HEK293 (cell line): ENCODE data around the gene ARHGEF40.
A peak's percentile ranks its signal among the peaks of the same experiment; 100 is the strongest.

Experiments
- MYNN ChIP-seq: fragments of 450-650 bp; formaldehyde crosslinking; IDR thresholded peaks from 2 replicates; pipeline ENCODE4 v1.5.1; 2016; ENCODE audit warnings: missing biosample characterization, missing genetic modification characterization, borderline replicate concordance
- OVOL3 ChIP-seq: fragments of 450-650 bp; formaldehyde crosslinking; IDR thresholded peaks from 2 replicates; pipeline ENCODE4 v1.5.1; 2016; ENCODE audit warnings: missing biosample characterization, missing genetic modification characterization
- PRDM1 ChIP-seq: fragments of 450-650 bp; formaldehyde crosslinking; IDR thresholded peaks from 2 replicates; pipeline ENCODE4; 2016; ENCODE audit warnings: missing biosample characterization, missing genetic modification characterization
- RBAK ChIP-seq: fragments of 450-650 bp; formaldehyde crosslinking; IDR thresholded peaks from 2 replicates; pipeline ENCODE4 v1.5.1; 2016; ENCODE audit warnings: missing biosample characterization, missing genetic modification characterization
- ZBTB20 ChIP-seq: fragments of 450-650 bp; formaldehyde crosslinking; IDR thresholded peaks from 2 replicates; pipeline ENCODE4 v1.5.1; 2016; ENCODE audit warnings: missing biosample characterization, missing genetic modification characterization
- ZBTB7A ChIP-seq: fragments of 450-650 bp; formaldehyde crosslinking; IDR thresholded peaks from 2 replicates; pipeline ENCODE4 v1.5.1; 2016; ENCODE audit warnings: low read depth, missing biosample characterization, missing genetic modification characterization
- ZNF132 ChIP-seq: fragments of 450-650 bp; formaldehyde crosslinking; IDR thresholded peaks from 2 replicates; pipeline ENCODE4 v1.5.1; 2017; ENCODE audit warnings: missing biosample characterization, missing genetic modification characterization, borderline replicate concordance
- ZNF214 ChIP-seq: fragments of 450-650 bp; formaldehyde crosslinking; IDR thresholded peaks from 2 replicates; pipeline ENCODE4 v1.5.1; 2017; ENCODE audit warnings: missing biosample characterization, mild to moderate bottlenecking, missing genetic modification characterization, borderline replicate concordance
- ZNF366 ChIP-seq: fragments of 450-650 bp; formaldehyde crosslinking; conservative IDR thresholded peaks from 2 replicates; pipeline ENCODE4 v1.5.1; 2016; ENCODE audit warnings: missing biosample characterization, missing genetic modification characterization
- ZNF404 ChIP-seq: fragments of 450-650 bp; formaldehyde crosslinking; IDR thresholded peaks from 2 replicates; pipeline ENCODE4 v1.5.1; 2017; ENCODE audit warnings: missing biosample characterization, missing genetic modification characterization
- ZNF473 ChIP-seq: fragments of 450-650 bp; formaldehyde crosslinking; IDR thresholded peaks from 2 replicates; pipeline ENCODE4 v1.5.1; 2017; ENCODE audit warnings: missing biosample characterization, missing genetic modification characterization
- ZNF521 ChIP-seq: fragments of 450-650 bp; formaldehyde crosslinking; IDR thresholded peaks from 2 replicates; pipeline ENCODE4 v1.5.1; 2017; ENCODE audit warnings: missing biosample characterization, mild to moderate bottlenecking, missing genetic modification characterization
- ZNF555 ChIP-seq: fragments of 450-650 bp; formaldehyde crosslinking; conservative IDR thresholded peaks from 2 replicates; pipeline ENCODE4 v1.5.1; 2017; ENCODE audit warnings: missing biosample characterization, mild to moderate bottlenecking, missing genetic modification characterization, inconsistent platforms
- ZNF624 ChIP-seq: fragments of 450-650 bp; formaldehyde crosslinking; IDR thresholded peaks from 2 replicates; pipeline ENCODE4 v1.5.1; 2017; ENCODE audit warnings: missing biosample characterization, missing genetic modification characterization
- ZNF626 ChIP-seq: fragments of 450-650 bp; sonication (Bioruptor Pico); formaldehyde crosslinking; IDR thresholded peaks from 2 replicates; pipeline ENCODE4 v1.5.1; 2018; ENCODE audit warnings: missing biosample characterization, missing genetic modification characterization, inconsistent platforms
- ZNF660 ChIP-seq: fragments of 450-650 bp; IDR thresholded peaks from 2 replicates; pipeline ENCODE4 v1.5.1; 2018; ENCODE audit warnings: missing biosample characterization, mild to moderate bottlenecking, missing genetic modification characterization
- ZNF670 ChIP-seq: fragments of 450-650 bp; formaldehyde crosslinking; IDR thresholded peaks from 2 replicates; pipeline ENCODE4 v1.5.1; 2016; ENCODE audit warnings: missing biosample characterization, missing genetic modification characterization, low read depth
- ZNF701 ChIP-seq: fragments of 450-650 bp; formaldehyde crosslinking; IDR thresholded peaks from 2 replicates; pipeline ENCODE4 v1.5.1; 2016; ENCODE audit warnings: missing biosample characterization, missing genetic modification characterization
- ZNF768 ChIP-seq: fragments of 450-650 bp; formaldehyde crosslinking; IDR thresholded peaks from 2 replicates; pipeline ENCODE4 v1.5.1; 2018; ENCODE audit warnings: missing biosample characterization, mild to moderate bottlenecking, missing genetic modification characterization
- ZSCAN30 ChIP-seq: fragments of 450-650 bp; IDR thresholded peaks from 2 replicates; pipeline ENCODE4 v1.5.1; 2018; ENCODE audit warnings: missing biosample characterization, mild to moderate bottlenecking, missing genetic modification characterization, moderate library complexity
- TF ChIP-seq, protein P1 (sequence below): fragments of 450-650 bp; IDR thresholded peaks from 2 replicates; pipeline ENCODE4 v1.5.1; 2018; ENCODE audit warnings: missing biosample characterization, missing genetic modification characterization
- TF ChIP-seq, protein P2 (sequence below): fragments of 450-650 bp; formaldehyde crosslinking; IDR thresholded peaks from 2 replicates; pipeline ENCODE4 v1.5.1; 2016; ENCODE audit warnings: missing biosample characterization, missing genetic modification characterization
- TF ChIP-seq, protein P3 (sequence below): fragments of 450-650 bp; formaldehyde crosslinking; IDR thresholded peaks from 2 replicates; pipeline ENCODE4 v1.5.1; 2016; ENCODE audit warnings: missing biosample characterization, missing genetic modification characterization
- TF ChIP-seq, protein P4 (sequence below): fragments of 450-650 bp; formaldehyde crosslinking; IDR thresholded peaks from 2 replicates; pipeline ENCODE4 v1.5.1; 2017; ENCODE audit warnings: missing biosample characterization, missing genetic modification characterization
- TF ChIP-seq, protein P5 (sequence below): fragments of 450-650 bp; formaldehyde crosslinking; optimal IDR thresholded peaks from 2 replicates; pipeline ENCODE3; 2016; ENCODE audit warnings: missing biosample characterization, mild to moderate bottlenecking, missing genetic modification characterization
- TF ChIP-seq, protein P6 (sequence below): fragments of 450-650 bp; formaldehyde crosslinking; IDR thresholded peaks from 2 replicates; pipeline ENCODE4 v1.5.1; 2016; ENCODE audit warnings: missing biosample characterization, missing genetic modification characterization

Gene ARHGEF40

DNA sequence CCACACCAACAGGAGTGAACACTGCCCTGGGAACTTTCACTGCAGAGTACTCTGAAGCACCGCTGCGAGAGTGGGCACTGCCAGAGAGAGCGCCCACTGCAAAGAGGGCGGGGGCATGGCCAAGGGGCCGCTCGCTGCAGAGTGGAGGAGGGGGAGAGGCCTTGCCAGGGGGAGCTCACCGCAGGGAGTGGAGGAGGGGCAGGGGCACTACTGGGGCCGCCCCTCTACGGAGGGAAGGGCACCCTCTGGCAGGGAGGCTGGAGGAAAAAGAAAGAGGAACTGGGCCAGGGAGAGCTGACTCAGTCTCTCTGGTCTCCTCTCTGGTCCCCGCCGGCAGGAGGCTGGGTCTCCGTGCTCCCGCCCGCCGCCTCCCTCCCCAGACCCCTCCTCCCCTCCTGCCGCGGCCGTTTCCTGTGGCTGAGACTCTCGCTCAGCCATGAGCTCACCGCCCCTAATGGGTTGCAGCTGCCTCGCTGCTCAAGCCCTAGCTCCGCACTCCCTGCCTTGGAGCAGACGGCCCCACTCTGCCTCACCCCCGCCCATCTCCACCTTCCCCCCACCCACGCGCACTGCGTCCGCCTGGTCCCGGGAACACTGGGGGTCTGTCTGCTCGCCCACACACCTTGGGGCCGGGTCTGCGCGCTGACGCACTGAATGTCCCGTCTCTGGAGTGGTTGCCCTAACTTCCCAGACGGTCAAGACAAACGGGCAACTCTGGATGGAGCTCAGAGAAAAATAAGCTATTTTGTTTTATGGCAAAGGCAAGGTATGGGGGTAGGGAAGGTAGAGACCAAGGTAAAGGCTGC, 1.3 kb downstream of the ARHGEF40 start (continued):
- TF ChIP-seq, protein P1, sequence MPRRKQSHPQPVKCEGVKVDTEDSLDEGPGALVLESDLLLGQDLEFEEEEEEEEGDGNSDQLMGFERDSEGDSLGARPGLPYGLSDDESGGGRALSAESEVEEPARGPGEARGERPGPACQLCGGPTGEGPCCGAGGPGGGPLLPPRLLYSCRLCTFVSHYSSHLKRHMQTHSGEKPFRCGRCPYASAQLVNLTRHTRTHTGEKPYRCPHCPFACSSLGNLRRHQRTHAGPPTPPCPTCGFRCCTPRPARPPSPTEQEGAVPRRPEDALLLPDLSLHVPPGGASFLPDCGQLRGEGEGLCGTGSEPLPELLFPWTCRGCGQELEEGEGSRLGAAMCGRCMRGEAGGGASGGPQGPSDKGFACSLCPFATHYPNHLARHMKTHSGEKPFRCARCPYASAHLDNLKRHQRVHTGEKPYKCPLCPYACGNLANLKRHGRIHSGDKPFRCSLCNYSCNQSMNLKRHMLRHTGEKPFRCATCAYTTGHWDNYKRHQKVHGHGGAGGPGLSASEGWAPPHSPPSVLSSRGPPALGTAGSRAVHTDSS, result no peak
- no peak for TF ChIP-seq RBAK
- TF ChIP-seq ZBTB20 (tag by site-specific recombination), result peak; percentile 78; the same call in 1 of the 2 replicates
- no peak for TF ChIP-seq ZNF521 (tag by site-specific recombination)
- no peak for TF ChIP-seq MYNN
- TF ChIP-seq ZNF404 (tag by site-specific recombination), result no peak
- TF ChIP-seq, protein P2, sequence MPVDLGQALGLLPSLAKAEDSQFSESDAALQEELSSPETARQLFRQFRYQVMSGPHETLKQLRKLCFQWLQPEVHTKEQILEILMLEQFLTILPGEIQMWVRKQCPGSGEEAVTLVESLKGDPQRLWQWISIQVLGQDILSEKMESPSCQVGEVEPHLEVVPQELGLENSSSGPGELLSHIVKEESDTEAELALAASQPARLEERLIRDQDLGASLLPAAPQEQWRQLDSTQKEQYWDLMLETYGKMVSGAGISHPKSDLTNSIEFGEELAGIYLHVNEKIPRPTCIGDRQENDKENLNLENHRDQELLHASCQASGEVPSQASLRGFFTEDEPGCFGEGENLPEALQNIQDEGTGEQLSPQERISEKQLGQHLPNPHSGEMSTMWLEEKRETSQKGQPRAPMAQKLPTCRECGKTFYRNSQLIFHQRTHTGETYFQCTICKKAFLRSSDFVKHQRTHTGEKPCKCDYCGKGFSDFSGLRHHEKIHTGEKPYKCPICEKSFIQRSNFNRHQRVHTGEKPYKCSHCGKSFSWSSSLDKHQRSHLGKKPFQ, result 0 out of 2 replicates have a peak, but pooled peaks have one; percentile 32
- TF ChIP-seq ZNF624, result no peak
- TF ChIP-seq ZNF366 (tag by site-specific recombination), result peak; percentile 48; the same call in 1 of the 2 replicates
- TF ChIP-seq, protein P3, sequence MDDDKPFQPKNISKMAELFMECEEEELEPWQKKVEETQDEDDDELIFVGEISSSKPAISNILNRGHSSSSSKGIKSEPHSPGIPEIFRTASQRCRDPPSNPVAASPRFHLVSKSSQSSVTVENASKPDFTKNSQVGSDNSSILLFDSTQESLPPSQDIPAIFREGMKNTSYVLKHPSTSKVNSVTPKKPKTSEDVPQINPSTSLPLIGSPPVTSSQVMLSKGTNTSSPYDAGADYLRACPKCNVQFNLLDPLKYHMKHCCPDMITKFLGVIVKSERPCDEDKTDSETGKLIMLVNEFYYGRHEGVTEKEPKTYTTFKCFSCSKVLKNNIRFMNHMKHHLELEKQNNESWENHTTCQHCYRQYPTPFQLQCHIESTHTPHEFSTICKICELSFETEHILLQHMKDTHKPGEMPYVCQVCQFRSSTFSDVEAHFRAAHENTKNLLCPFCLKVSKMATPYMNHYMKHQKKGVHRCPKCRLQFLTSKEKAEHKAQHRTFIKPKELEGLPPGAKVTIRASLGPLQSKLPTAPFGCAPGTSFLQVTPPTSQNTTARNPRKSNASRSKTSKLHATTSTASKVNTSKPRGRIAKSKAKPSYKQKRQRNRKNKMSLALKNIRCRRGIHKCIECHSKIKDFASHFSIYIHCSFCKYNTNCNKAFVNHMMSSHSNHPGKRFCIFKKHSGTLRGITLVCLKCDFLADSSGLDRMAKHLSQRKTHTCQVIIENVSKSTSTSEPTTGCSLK (tag by site-specific recombination), result no peak
- TF ChIP-seq, protein P4, sequence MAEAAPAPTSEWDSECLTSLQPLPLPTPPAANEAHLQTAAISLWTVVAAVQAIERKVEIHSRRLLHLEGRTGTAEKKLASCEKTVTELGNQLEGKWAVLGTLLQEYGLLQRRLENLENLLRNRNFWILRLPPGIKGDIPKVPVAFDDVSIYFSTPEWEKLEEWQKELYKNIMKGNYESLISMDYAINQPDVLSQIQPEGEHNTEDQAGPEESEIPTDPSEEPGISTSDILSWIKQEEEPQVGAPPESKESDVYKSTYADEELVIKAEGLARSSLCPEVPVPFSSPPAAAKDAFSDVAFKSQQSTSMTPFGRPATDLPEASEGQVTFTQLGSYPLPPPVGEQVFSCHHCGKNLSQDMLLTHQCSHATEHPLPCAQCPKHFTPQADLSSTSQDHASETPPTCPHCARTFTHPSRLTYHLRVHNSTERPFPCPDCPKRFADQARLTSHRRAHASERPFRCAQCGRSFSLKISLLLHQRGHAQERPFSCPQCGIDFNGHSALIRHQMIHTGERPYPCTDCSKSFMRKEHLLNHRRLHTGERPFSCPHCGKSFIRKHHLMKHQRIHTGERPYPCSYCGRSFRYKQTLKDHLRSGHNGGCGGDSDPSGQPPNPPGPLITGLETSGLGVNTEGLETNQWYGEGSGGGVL, result peak; percentile 90
- no peak for TF ChIP-seq ZNF701 (tag by site-specific recombination)
- no peak for TF ChIP-seq OVOL3 (tag by site-specific recombination)
- no peak for TF ChIP-seq ZNF555 (tag by site-specific recombination)
- TF ChIP-seq, protein P5, sequence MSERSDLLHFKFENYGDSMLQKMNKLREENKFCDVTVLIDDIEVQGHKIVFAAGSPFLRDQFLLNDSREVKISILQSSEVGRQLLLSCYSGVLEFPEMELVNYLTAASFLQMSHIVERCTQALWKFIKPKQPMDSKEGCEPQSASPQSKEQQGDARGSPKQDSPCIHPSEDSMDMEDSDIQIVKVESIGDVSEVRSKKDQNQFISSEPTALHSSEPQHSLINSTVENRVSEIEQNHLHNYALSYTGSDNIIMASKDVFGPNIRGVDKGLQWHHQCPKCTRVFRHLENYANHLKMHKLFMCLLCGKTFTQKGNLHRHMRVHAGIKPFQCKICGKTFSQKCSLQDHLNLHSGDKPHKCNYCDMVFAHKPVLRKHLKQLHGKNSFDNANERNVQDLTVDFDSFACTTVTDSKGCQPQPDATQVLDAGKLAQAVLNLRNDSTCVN (tag by site-specific recombination), result peak; percentile 80
- no peak for TF ChIP-seq ZNF768 (tag by site-specific recombination)
- no peak for TF ChIP-seq ZNF626
- TF ChIP-seq ZBTB7A (tag by site-specific recombination), result peak; percentile 73
- TF ChIP-seq, protein P6, sequence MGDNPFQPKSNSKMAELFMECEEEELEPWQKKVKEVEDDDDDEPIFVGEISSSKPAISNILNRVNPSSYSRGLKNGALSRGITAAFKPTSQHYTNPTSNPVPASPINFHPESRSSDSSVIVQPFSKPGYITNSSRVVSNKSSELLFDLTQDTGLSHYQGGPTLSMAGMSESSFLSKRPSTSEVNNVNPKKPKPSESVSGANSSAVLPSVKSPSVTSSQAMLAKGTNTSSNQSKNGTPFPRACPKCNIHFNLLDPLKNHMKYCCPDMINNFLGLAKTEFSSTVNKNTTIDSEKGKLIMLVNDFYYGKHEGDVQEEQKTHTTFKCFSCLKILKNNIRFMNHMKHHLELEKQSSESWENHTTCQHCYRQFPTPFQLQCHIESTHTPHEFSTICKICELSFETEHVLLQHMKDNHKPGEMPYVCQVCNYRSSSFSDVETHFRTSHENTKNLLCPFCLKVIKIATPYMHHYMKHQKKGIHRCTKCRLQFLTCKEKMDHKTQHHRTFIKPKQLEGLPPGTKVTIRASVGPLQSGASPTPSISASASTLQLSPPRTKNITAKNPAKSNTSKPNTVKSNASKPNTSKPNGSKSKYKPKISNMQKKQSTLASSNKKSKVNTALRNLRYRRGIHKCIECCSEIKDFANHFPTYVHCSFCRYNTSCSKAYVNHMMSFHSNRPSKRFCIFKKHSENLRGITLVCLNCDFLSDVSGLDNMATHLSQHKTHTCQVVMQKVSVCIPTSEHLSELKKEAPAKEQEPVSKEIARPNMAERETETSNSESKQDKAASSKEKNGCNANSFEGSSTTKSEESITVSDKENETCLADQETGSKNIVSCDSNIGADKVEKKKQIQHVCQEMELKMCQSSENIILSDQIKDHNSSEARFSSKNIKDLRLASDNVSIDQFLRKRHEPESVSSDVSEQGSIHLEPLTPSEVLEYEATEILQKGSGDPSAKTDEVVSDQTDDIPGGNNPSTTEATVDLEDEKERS, result no peak
- TF ChIP-seq ZSCAN30 (tag by site-specific recombination), result peak; percentile 77
- no peak for TF ChIP-seq ZNF473
- no peak for TF ChIP-seq ZNF660 (tag by site-specific recombination)
- TF ChIP-seq ZNF132 (tag by site-specific recombination), result no peak
- TF ChIP-seq ZNF670 (tag by site-specific recombination), result no peak
- TF ChIP-seq PRDM1 (tag by site-specific recombination), result peak; percentile 90
- no peak for TF ChIP-seq ZNF214 (tag by site-specific recombination)
